GM23248 (cell line): ENCODE data around the gene RAD21L1.

Experiments used
- EZH2 ChIP-seq: fragments of 200-600 bp; sonication (generic); IDR thresholded peaks from 2 replicates; pipeline ENCODE4 v1.6.1; 2018; ENCODE audit warnings: antibody characterized with exemption, mild to moderate bottlenecking; ENCODE audit not compliant: insufficient read depth, poor library complexity, severe bottlenecking
- EZH2phosphoT487 ChIP-seq: fragments of 200-600 bp; sonication (generic); IDR thresholded peaks from 2 replicates; pipeline ENCODE4 v1.6.1; 2018; ENCODE audit warnings: antibody characterized with exemption, moderate library complexity, mild to moderate bottlenecking, low read depth; ENCODE audit not compliant: insufficient read depth

- TF ChIP-seq EZH2, result no peak
- 0 out of 2 replicates have a peak, but pooled peaks have one; percentile 32 for TF ChIP-seq EZH2phosphoT487
Measured at GRCh38 chr20:1242530-1242929, 16.7 kb downstream of the RAD21L1 start.
